Breast epithelium (tissue), 4 donors: ENCODE data around the gene SALL1. TPM values are rescaled to one million over a fixed set of nuclear protein-coding genes. Genes with fewer than 3 reads are reported as not detected.

Experiments
- DNase-seq, 2 donors: peaks; one replicate each; pipeline ENCODE4 v3.0.0-alpha.2; 2019; ENCODE audit warnings: low spot score in 2 of 2
- H3K27ac ChIP-seq, 2 donors: fragments of 200-600 bp; sonication (generic) in 1 of 2; one replicate each; pipeline ENCODE4 v1.5.1; 2016 to 2019; ENCODE audit warnings: mild to moderate bottlenecking in 1 of 2
- H3K27me3 ChIP-seq, 2 donors: fragments of 200-600 bp; sonication (generic) in 1 of 2; one replicate each; pipeline versions ENCODE4 v1.5.1 to v1.6.0; 2017 to 2019; ENCODE audit warnings: control low read depth in 1 of 2, mild to moderate bottlenecking in 1 of 2
- H3K36me3 ChIP-seq: fragments of 200-600 bp; one replicate; pipeline ENCODE4 v1.5.1; 2019
- H3K4me1 ChIP-seq, 2 donors: fragments of 200-600 bp; sonication (generic); one replicate each; pipeline ENCODE4 v1.5.1; 2016 to 2019; ENCODE audit warnings: control low read depth in 1 of 2
- H3K4me3 ChIP-seq, 3 donors: fragments of 200-600 bp; sonication (generic); 1 replicate in 2 of 3; 2 replicates in 1 of 3; pipeline ENCODE4 v1.5.1; 2016 to 2019; ENCODE audit warnings: mild to moderate bottlenecking in 3 of 3, moderate library complexity in 2 of 3
- H3K9me3 ChIP-seq, 2 donors: fragments of 200-600 bp; sonication (generic) in 1 of 2; one replicate each; pipeline ENCODE4 v1.5.1; 2016 to 2019; ENCODE audit warnings: control low read depth in 1 of 2
- POLR2A ChIP-seq: fragments of 450-650 bp; IDR thresholded peaks from one replicate; pipeline ENCODE4 v1.6.1; 2016; ENCODE audit warnings: antibody characterized with exemption, mild to moderate bottlenecking, moderate library complexity
- POLR2AphosphoS5 ChIP-seq, 3 donors: sonication (generic); formaldehyde crosslinking; IDR thresholded peaks; one replicate each; pipeline ENCODE4 v1.6.1; 2017; ENCODE audit warnings: antibody characterized with exemption in 3 of 3
- intact Hi-C: fragments of 100-400 bp; cut with DNase I; formaldehyde crosslinking; loops from one replicate; pipeline ENCODE4 v1.15.1; 2023; ENCODE audit warnings: low total_unique reads
- total RNA-seq, 3 donors: library from RNA; depleted of rRNA; stranded (reverse); fragments of >200 nt; gene quantifications; one replicate each; pipeline ENCODE4 v1.1.0, GENCODE V29; 2016
- TF ChIP-seq, protein P1 (sequence below), 3 donors: fragments of 450-650 bp; IDR thresholded peaks; one replicate each; pipeline ENCODE4 v1.5.1; 2016 to 2017; ENCODE audit warnings: antibody characterized with exemption in 3 of 3, mild to moderate bottlenecking in 3 of 3, moderate library complexity in 3 of 3

The SALL1 gene
- total RNA-seq, 3 donors from 2014 or later, result 0.15 to 0.33 (median 0.32) TPM

DNA sequence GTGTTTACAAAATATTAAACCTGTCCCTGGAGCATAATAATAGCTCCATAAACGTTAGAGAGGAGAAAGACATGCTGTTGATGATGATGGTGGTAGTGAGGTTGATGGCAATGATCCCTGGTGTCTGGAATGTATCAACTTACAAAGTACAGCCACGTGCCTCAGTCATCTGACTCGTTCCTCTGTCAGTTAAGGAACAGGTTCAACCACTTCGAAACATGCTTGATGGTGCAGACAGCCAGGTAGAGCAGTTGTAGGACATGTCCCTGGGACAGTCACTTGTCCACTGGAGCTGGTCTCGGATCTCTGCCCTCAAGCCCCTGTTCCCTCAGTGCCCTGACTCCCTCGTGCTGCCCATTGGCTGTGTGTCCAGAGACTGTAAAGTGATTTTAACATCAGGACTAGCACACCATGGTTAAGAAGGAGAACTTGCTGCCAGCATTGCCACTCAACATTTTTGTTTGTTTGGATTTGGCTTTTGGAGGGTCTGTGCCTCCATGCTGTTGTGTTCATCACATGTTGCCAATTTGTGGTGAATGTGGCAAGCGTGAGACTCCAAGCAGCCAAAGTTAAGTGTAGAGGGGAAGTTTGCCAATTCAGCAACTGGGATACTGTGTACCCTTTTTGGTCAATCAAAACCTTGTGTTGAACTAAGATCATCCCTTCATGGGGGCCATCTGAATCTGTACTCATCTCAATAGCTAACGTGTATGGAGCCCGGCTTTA lies 16.3 kb upstream of the SALL1 start:
- intact Hi-C loops, result no loop called here
- TF ChIP-seq, protein P1, sequence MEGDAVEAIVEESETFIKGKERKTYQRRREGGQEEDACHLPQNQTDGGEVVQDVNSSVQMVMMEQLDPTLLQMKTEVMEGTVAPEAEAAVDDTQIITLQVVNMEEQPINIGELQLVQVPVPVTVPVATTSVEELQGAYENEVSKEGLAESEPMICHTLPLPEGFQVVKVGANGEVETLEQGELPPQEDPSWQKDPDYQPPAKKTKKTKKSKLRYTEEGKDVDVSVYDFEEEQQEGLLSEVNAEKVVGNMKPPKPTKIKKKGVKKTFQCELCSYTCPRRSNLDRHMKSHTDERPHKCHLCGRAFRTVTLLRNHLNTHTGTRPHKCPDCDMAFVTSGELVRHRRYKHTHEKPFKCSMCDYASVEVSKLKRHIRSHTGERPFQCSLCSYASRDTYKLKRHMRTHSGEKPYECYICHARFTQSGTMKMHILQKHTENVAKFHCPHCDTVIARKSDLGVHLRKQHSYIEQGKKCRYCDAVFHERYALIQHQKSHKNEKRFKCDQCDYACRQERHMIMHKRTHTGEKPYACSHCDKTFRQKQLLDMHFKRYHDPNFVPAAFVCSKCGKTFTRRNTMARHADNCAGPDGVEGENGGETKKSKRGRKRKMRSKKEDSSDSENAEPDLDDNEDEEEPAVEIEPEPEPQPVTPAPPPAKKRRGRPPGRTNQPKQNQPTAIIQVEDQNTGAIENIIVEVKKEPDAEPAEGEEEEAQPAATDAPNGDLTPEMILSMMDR (IDR thresholded peaks at IDR 0.05), result no peak
- TF ChIP-seq POLR2AphosphoS5 (IDR thresholded peaks at IDR 0.05) (no peak), POLR2A (no peak)

DNA sequence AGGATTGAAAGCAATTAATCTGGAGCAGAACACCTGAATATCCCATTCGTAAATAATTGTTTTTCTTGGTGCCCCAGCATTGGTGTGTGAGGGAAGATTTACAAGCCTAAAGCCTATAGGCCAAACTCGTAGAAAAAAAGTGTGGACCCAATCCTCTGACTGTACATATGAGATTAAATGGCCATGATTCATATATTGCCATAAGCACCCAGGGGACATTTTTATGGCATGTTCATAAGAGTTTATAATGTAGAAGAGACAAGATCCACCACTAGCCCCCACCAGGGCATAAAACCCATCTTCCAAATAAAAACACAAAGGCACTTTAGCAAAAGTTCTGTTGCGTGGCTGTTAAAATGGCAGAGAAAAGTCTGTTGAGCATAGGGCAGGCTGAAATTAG lies 15.5 kb upstream of the SALL1 start:
- Histone ChIP-seq H3K4me3 (no peak overlapping the region), H3K9me3 (no peaks in the 10 kb centered on the region), H3K4me1 (no peaks in the 10 kb centered on the region), H3K27me3 (no peaks in the 10 kb centered on the region), H3K27ac (no peak overlapping the region), H3K36me3 (no peaks in the 10 kb centered on the region)
- DNase-seq, result no peak
- intact Hi-C loops, result no loop called here
- TF ChIP-seq, protein P1 (IDR thresholded peaks at IDR 0.05), result no peak
- TF ChIP-seq POLR2A, result no peak
- TF ChIP-seq POLR2AphosphoS5 (IDR thresholded peaks at IDR 0.05), result no peak

More for the DNA sequence above, 16.3 kb upstream of the SALL1 start:
- no peak for DNase-seq
- Histone ChIP-seq H3K27ac (no peak overlapping the region), H3K27me3 (peaks cover 0 to 2% of the 10 kb centered on the region in 2 donors), H3K4me1 (no peaks in the 10 kb centered on the region), H3K9me3 (no peaks in the 10 kb centered on the region), H3K36me3 (no peaks in the 10 kb centered on the region), H3K4me3 (no peak overlapping the region)

DNA sequence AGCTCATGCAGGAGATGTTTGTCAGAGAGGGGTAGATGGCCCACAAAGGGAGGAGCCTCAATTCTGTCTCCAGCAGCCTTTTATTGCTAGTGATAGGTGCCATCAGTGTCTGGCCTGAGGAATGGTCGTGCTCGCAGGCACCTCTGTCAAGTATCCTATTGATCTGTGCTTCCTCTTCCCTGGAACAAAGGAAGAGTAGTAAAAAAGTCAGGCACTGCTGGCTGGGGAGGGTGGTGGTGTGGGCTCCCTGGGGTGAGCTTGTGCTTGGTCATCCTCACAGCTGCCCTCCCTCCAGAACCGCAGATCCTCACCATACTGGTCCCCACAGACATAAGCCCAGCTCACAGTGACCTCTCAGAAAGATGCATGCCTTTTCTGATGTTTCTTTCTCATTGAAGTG lies 15.0 kb upstream of the SALL1 start:
- H3K27me3 ChIP-seq, result peaks cover 0 to under 1% of the 10 kb centered on the region in 2 donors
- no peaks in the 10 kb centered on the region for H3K4me1 ChIP-seq
- H3K36me3 ChIP-seq, result no peaks in the 10 kb centered on the region
- no peaks in the 10 kb centered on the region for H3K9me3 ChIP-seq
- intact Hi-C loops, result no loop called here
- no peak for DNase-seq
- no peak overlapping the region for H3K4me3 ChIP-seq
- TF ChIP-seq, protein P1 (IDR thresholded peaks at IDR 0.05), result no peak
- TF ChIP-seq POLR2AphosphoS5 (IDR thresholded peaks at IDR 0.05) (no peak), POLR2A (no peak)
- H3K27ac ChIP-seq, result no peak overlapping the region

DNA sequence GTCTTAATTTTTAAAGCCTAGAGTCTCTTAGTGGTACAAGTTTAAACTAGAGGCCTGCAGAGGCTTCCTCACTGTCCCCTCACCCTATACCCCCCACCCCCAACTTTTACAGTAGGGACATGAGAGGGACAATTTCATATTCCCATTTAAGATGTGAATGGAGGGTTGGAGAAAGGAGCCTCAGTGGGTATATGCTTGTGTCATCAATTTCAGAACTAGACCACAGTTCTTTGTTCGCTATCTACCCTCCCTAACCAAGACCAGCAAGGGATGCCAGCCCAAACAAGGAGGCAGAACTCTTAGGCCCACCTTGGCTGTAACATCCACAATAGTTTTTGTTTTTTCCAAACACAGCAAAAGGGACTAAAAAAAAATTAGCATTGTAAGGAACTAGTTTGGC lies 14.0 kb upstream of the SALL1 start:
- TF ChIP-seq, protein P1 (IDR thresholded peaks at IDR 0.05), result no peak
- TF ChIP-seq POLR2AphosphoS5 (IDR thresholded peaks at IDR 0.05) (no peak), POLR2A (no peak)
- intact Hi-C loops, result no loop called here

DNA sequence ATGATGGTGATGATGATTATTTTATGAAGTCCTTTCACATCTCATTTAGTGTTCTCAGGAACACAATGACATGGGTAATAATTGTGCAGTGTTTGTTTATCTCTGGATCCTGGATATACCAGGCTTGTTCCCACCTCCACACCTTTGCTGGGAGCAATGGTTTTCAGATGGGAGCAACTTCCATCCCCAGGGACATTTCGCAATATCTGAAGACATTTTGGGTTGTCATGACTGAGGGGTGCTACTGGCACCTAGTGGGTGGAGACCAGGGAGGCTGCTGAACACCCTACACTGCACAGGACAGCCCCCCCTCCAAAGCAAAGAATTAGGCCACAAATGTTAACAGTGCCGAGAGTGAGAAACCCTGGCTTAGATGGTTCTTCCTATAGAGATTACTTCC lies 13.5 kb upstream of the SALL1 start:
- TF ChIP-seq POLR2AphosphoS5 (IDR thresholded peaks at IDR 0.05), result no peak
- TF ChIP-seq, protein P1 (IDR thresholded peaks at IDR 0.05), result no peak
- TF ChIP-seq POLR2A, result no peak
- Histone ChIP-seq H3K4me3 (no peak overlapping the region), H3K27ac (no peak overlapping the region), H3K9me3 (no peaks in the 10 kb centered on the region), H3K36me3 (no peaks in the 10 kb centered on the region), H3K27me3 (peaks cover 0 to 8% of the 10 kb centered on the region in 2 donors), H3K4me1 (no peaks in the 10 kb centered on the region)
- DNase-seq, result no peak
- intact Hi-C loops, result no loop called here

More for the DNA sequence above, 14.0 kb upstream of the SALL1 start:
- no peak overlapping the region for H3K4me3 ChIP-seq
- H3K4me1 ChIP-seq, result no peaks in the 10 kb centered on the region
- H3K27ac ChIP-seq, result no peak overlapping the region
- no peaks in the 10 kb centered on the region for H3K9me3 ChIP-seq
- H3K36me3 ChIP-seq, result no peaks in the 10 kb centered on the region
- no peak for DNase-seq
- H3K27me3 ChIP-seq, result peaks cover 0 to 8% of the 10 kb centered on the region in 2 donors
